HG02610 (cell line): Measurements from ENCODE around the gene CCT5.
"Not testable (repeated sequence)": the region's sequence is repeated elsewhere in the genome, so short reads cannot be mapped to it uniquely, and the experiment has no call there.

Experiments
- ATAC-seq: cut with Tn5 transposase; IDR thresholded peaks from one replicate; pipeline ENCODE4 v1.9.1; 2021; ENCODE audit warnings: mild to moderate bottlenecking, moderate library complexity; ENCODE audit not compliant: unreplicated experiment

Gene CCT5

DNA sequence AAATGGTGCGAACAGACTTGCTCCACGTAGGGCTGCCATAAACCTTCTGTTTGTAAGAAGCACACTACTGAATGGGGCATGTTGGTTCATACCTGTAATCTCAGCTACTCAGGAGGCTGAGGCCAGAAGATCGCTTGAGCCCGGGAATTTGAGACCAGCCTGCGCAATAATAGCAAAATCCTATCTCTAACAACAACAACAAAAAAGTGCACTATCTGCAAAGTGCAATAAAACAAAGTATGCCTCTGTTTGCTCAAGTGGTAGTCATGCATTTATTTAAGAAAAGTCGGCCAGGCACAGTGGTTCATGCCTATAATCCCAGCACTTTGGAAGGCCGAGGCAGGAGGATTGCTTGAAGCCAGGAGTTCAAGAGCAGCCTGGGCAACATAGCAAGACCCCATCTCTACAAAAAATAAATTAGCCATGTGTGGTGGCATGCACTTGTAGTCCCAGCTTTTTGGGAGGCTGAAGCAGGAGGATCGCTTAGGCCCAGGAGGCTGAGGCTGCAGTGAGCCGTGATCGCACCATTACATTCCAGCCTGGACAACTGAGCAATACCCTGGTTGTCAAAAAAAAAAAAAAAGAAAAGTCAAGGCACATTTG is 5.6 kb upstream of the CCT5 start:
- ATAC-seq, result no peak

DNA sequence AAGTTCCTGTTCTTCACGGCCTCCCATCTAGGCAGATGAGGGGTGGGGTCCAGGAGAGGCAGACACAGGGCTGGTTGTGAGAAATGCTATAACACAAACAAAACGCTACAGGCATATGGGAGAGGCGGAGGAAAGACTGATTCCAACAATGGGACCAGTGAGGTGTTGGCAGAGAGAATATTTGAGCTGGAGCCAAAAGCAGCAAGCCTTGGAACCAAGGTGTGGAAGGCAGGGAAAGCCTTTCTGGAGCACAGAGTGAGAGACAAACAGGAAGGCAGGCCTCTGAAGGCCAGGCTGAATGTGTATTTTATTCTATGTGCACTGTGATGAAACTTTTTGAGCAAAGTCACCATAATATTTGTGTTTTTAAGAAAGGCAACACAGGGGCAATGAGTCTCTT is 3.3 kb upstream of the CCT5 start:
- no peak for ATAC-seq

DNA sequence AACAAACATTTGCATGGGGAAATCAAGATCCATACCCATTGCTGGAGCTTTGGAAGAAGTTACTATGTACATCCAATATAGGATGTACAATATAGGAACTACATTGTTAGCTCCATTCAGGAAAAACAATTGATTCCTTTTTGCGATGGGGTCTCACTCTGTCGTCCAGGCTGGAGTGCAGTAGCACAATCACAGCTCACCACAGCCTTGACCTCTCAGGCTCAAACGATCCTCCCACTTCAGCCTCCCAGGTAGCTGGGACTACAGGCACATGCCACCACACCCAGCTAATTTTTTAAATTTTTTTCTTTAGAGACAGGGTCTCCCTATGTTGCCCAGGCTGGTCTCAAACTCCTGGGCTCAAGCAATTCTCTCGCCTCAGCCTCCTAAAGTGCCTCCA is 2.9 kb upstream of the CCT5 start:
- not testable (repeated sequence) for ATAC-seq

DNA sequence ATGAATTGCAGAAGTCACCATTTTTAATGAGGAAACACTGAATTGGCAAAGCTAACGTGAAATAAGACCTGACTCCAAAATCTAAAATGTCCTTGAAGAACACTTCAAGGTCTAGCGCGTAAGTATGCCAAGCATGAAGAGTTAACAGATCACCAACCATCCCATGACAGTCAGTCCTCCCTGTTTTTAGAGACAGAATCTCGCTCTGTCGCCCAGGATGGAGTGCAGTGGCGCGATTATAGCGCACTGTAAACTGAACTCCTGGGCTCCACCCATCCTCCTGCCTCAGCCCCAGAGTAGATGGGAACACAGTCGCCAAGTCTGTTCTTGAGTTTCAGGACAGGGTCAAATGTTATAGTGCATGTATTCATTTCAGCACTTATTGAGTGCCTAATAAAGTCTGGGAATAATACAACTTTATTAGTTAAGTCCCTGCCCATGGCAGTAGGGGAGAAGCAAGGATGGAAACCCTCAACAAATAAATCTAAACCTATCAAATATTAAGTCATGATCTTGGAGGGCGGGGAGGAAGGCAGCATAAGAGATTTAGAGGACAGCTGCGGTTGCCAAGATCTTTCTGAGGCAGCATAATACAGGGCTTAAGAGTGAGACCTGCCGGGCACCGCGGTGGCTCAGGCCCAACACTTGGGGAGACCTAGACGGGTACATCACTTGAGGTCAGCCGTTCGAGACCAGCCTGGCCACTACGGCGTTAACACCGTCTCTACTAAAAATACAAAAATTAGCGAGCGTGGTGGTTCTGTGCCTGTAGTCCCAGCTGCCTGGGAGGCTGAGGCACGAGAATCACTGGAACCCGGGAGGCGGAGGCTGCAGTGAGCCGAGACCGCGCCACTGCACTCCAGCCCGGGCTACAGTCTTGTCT is 1.5 kb upstream of the CCT5 start:
- ATAC-seq, result peak; percentile 1

DNA sequence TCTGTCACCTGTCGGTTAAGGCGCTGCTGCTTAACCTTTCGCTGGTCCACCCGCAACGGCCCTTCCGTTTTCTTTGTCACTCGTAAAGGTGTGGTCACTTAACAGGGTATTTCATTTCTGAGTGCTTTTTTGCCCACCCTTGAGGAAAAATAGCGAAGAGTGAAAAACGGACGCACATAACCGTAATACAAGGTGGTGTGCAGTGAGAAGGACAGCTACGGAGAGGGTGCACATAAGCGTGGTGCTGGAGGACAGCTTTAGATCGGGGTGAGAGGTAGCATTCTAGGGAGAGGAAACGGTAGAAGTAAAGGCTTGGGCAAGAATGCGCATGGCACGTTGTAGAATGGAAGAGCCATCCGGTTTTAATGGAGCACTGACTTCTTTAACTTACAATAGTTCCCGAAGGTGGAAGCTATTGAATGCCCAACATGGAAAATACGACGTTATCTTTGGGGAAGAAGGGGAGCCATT is 761 bp downstream of the CCT5 start:
- ATAC-seq, result no peak

DNA sequence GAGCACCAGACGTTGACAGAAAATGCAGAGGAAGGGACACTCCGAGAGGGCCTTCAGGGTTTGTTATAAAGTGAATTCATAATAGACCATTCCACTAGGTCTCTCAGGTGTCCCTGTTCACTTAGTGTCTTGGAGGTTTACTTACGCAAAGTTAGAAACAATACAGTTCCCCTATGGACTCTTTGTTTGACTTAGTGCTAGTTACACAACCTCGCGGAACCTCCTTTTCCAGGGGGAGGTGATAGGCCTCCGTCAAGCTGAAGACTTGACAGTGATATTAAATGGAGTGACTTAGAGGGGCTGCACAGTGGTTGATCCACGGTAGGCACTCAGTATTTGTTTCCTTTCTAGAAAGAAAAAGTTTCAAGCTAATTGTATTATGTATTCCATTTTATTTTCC is 1.3 kb downstream of the CCT5 start:
- no peak for ATAC-seq

DNA sequence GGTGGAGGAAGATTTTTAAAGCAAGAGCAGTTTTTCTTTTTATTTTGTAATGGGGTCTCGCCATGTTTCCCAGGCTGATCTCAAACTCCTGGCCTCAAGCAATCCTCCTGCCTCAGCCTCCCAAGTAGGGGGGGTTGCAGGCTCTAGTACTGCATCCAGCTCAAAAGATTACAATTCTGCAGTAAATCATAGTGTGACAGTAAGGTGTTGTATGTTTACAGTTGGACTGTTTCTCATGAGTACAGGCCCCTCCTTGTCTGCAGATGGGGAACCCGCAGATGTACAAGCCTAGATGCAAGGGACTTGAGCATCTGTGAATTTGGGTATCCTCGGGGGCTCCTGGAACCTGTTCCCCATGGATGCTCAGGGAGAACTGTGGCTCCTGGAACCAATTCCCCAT is 3.3 kb downstream of the CCT5 start:
- ATAC-seq, result no peak

DNA sequence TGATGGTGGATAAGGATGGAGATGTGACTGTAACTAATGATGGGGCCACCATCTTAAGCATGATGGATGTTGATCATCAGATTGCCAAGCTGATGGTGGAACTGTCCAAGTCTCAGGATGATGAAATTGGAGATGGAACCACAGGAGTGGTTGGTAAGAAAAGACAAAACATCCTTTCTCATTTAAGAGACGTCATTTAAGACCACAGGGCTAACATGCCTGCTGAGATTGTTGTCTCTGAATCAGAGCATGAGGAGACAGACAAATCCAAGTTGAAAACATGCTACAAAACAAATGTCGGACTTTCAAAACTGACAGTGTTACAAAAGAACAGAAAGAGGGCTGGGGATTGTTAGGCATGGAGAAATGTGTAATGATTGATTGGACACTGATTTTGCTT is 4.6 kb downstream of the CCT5 start:
- ATAC-seq, result no peak

DNA sequence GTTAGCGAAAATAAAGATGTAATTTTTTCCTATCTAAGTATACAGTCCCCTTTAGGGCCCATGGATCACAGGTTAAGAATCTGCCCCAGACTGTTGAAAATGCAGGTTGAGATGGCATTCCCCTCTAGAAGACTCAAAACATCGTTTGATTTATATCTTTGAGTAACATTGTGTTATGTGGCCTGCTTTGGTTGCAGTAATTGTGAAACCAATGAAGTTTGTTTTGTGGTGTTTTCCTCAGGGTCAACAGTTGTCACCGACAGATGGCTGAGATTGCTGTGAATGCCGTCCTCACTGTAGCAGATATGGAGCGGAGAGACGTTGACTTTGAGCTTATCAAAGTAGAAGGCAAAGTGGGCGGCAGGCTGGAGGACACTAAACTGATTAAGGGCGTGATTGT is 7.8 kb downstream of the CCT5 start:
- ATAC-seq, result no peak

DNA sequence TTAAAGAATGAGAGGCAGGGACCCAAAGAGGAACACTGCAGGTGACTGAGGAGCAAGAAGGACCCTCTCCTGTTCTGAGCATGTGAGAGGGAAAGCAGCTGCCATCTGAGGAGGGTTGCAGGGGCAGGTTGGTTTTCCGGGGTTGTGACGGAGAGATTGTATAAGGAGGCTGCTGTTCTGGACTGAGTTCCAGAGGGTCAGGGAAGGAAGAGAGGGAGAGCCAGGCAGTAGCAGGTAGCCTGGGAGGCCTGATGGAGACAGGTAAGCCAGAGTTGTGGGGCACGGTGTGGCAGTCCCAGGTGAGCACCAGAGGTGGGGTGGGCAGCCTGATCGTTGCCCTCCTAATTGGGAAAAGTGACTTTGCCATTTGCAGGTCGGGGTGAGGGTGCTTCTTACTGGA is 9.8 kb downstream of the CCT5 start:
- no peak for ATAC-seq

DNA sequence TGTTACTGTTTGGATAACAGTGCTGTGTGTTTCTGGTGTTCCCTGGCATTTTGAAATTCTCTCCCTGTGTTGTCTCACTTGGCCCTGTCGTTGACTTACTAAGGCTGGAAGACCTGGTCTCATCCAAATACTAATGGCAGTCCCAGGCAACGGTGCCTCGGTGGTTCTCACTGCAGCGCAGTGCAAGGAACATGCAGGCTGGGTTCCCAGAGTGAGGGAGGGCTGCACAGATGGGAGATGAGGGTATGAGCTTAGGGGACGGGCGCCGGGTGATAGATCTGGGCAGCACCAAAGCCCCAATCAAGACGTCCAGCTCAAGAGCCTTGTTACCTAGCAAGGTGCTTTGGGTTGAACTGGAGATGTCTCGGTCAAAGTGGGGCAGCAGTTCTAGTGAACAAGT is 11.0 kb downstream of the CCT5 start:
- no peak for ATAC-seq

DNA sequence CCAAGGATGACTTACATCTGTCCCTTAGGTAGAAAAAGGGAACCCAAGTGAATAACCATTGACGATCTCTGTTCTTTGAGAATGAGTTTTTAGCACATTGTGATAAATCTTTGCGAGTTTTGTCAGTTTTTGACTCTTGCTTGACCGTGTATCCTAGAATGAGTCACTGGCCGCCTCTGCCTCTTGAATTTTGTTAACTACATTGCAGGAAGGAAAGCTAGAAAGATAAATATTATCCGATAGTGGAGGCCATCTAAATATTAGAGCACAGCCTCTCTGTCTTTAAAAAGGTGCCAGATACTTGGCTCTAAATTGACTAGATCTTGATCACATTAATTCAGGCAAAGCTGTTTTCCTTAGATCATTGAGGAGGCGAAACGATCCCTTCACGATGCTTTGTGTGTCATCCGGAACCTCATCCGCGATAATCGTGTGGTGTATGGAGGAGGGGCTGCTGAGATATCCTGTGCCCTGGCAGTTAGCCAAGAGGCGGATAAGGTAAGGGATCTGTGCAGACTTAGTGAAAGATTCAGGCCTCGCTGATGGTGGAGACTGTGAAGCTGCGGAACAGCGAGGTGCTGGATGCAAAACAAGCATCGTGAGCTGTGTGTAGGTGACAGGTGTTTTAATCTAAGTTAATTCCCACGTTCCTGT is 12.2 kb downstream of the CCT5 start:
- no peak for ATAC-seq

DNA sequence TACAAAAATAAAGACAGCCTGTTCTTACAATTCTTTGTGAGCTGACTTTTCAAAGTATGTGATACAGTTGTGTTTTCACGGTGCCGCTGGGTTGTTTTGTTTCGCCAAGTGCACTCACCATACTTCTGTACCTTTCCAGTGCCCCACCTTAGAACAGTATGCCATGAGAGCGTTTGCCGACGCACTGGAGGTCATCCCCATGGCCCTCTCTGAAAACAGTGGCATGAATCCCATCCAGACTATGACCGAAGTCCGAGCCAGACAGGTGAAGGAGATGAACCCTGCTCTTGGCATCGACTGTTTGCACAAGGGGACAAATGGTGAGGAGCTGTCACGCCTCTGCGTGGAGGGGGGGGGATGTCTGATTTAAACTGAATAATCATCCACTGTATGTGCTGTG is 12.9 kb downstream of the CCT5 start:
- ATAC-seq, result no peak

DNA sequence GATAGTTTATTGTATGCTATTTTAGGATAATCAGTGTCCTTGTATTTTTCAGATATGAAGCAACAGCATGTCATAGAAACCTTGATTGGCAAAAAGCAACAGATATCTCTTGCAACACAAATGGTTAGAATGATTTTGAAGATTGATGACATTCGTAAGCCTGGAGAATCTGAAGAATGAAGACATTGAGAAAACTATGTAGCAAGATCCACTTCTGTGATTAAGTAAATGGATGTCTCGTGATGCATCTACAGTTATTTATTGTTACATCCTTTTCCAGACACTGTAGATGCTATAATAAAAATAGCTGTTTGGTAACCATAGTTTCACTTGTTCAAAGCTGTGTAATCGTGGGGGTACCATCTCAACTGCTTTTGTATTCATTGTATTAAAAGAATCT is 14.5 kb downstream of the CCT5 start:
- no peak for ATAC-seq

DNA sequence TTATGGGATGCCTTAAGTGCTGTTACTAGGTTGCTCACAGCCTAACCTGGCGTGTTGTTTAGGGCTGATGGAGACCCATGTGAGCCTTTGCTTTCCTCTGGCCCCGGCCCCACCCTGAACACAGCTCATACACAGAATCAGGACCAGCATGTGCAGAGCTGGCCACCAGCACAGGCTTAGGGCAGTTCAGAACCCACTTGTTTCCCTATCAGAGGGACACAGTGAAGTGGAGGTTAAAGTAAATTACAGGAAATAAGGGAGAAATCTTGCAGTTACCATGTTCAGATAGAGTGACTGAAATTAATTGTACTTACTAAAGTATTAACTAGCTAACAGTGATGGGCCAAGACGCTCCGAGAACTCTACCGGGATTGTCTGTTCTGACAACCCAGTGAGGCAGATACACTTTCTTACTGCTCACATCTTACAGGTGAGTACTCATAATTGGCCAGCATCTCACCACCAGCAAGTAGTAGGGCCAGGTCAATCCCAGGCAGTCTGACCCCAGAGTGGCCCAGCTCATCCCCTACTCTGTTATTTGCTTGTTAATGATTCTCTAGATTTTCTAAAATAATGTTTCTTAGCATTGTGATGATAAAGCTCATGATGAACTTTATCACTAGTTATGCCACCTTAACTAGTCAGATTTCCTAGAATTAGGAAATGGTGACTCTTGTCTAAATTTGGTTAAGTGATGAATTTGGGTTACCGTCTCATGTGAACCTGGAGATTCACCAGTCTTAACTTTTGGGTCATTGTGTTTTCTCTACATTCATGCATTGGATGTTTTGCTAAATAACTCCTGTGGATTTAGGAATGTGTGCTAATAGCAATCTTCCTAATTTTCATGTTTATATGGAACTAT is 15.4 kb downstream of the CCT5 start:
- ATAC-seq, result no peak

DNA sequence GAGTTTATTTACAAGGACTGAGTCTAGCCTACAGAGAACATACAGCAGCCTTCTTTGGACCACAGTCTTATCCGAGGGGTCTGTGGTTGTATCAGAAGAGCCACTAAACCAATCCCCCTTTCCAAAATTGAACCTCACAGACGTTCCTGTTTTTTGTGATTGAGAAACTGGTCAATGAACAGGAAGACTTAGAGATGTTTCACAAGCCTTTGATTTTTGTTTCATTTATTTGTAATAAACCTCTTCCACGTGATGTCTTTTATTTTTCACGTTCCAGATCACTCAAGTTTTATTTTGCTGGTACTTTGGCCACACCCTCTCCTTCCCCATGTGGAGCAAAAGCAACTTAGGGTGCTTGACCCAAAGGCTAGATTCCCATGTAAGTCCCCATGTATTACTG is 16.1 kb downstream of the CCT5 start:
- ATAC-seq, result no peak

DNA sequence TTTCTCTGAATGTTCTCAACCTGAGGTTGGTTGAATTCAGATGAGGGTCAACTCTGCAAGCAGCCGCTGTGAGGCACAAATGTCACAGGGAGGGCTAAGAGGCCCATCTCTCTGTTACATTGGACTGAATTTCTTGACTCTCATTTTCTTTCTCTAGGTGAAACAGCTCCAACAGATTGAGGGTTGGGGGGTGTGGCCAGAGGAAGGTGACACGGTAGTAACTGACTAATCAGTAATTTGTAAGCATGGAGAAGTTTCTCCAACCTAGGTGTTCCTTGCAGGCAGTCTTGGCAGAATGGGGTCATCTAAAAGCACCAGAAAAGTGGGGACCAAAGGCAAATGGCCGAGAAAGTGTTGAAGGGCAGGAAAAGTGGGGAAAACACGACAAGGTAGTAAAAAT is 16.8 kb downstream of the CCT5 start:
- no peak for ATAC-seq

DNA sequence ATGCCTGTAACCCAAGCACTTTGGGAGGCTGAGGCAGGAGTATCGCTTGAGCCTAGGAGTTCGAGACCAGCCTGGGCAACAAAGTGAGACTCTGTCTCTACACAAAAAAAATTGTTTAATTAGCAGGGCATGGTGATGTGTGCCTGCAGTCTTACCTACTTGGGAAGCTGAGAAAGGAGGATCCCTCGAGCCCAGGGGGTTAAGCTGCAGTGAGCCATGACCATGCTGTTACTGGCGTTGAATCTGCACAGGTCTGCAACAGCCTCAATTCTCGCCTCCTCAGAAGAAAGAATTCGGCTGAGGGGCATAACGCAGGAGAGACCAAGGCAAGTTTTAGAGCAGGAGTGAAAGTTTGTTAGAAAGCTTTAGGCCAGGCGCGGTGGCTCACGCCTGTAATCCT is 18.0 kb downstream of the CCT5 start:
- no peak for ATAC-seq

DNA sequence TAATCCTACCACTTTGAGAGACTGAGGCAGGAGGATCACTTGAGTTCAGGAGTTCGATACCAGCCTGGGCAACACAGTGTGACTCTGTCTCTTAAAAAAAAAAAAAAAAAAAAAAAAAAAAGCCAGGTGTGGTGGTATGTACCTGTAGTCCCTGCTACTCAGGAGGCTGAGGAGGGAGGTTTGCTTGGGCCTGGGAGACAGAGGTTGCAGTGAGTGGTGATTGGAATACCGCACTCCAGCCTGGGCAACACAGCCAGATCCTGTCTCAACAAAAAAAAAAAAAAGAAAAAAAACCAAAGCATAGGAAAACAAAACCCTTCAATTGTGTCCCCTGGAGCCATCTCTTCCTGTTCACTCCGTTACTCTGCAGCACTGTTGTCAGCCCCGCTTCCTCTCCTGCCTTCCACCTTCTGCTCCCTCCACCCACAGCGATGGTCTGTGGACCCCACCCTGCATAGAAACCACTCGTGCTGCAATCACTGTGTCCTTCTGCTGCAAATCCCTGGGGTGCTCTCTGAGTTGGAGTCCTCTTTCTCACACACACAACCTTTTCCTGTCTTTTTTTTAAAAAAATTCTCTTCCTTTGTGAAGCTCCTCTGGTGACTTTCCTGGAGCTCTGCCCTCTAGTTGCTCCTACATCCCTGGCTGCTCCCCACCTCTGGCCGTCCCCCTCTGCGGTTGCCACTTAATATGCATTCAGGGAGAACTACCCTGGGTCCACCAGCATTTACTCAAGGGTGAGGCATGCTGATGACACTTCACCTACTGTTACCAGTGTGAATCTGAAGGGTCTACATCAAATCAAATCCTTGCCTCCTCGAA is 22.2 kb downstream of the CCT5 start:
- ATAC-seq, result no peak

DNA sequence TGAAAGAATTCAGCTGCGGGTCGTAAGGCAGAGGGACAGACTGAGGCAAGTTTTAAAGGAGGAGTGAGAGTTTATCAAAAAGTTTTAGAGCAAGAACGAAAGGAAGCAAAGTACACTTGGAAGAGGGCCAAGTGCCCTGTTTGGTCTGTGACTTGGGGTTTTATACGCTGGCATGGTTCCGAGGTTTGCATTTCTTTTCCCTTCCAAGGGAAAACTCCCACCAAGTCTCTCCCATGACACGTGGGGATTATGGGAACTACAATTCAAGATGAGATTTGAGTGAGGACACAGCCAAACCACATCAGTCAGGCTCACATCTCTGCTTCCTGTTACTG is 22.8 kb downstream of the CCT5 start:
- ATAC-seq, result not testable (repeated sequence)
